LNCaP clone FGC (cell line): ENCODE measurements around the gene PKD1L1.

Source experiments
- DNase-seq: peaks from one replicate; pipeline ENCODE4 v3.0.0-alpha.2; 2011; ENCODE audit warnings: low read depth
- H3K4me3 ChIP-seq: 2 replicates; pipeline ENCODE4 v1.5.1; 2011; ENCODE audit warnings: mild to moderate bottlenecking, low read depth, low read length, control low read depth
- TF ChIP-seq, protein P1 (sequence below): IDR thresholded peaks from 2 replicates; pipeline ENCODE4 v1.5.1; 2012; ENCODE audit warnings: mild to moderate bottlenecking; ENCODE audit not compliant: control insufficient read depth, insufficient read depth; ENCODE audit errors: extremely low read depth

The PKD1L1 gene

DNA sequence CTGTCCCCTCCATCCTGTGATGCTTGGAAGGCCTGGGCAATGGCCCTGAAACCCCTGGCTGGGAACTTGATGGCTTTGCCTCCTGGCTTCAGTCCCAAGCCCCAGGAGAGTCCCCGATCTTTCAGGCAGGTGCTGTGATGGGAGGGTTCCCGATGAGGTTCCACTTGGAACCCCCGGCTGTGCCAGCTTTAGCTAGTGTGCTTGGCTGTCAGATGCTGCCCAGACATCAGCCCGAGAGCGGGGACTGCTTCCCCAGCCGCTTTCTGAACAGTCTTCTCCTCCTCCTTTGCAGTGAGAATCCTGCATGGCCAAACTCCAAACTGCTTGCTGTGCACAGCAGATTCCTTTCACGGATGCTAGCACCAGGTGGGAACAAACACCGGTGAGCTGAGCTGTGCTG lies 58.1 kb downstream of the PKD1L1 start:
- no peak overlapping the region for H3K4me3 ChIP-seq
- TF ChIP-seq, protein P1, sequence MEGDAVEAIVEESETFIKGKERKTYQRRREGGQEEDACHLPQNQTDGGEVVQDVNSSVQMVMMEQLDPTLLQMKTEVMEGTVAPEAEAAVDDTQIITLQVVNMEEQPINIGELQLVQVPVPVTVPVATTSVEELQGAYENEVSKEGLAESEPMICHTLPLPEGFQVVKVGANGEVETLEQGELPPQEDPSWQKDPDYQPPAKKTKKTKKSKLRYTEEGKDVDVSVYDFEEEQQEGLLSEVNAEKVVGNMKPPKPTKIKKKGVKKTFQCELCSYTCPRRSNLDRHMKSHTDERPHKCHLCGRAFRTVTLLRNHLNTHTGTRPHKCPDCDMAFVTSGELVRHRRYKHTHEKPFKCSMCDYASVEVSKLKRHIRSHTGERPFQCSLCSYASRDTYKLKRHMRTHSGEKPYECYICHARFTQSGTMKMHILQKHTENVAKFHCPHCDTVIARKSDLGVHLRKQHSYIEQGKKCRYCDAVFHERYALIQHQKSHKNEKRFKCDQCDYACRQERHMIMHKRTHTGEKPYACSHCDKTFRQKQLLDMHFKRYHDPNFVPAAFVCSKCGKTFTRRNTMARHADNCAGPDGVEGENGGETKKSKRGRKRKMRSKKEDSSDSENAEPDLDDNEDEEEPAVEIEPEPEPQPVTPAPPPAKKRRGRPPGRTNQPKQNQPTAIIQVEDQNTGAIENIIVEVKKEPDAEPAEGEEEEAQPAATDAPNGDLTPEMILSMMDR, result no peak
- no peak for DNase-seq

DNA sequence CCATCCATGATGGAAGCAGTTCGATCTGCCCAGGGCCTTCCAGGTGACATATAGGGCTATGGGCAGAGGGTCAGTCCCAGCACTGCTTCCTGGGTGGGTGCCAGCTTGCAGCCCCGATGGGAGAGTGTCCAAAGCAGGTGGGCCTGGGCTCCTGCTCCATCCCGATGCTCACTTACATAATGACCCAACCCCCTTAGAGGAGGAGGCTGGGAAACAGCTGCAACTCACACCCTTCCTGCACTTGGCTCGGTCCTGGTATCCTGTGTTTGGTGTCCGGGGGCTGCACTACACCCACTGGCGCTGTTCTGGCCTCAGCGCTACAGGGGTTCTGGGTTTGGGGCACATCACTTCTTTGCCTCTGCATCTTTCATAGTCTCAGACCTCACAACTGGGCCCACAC lies 58.5 kb downstream of the PKD1L1 start:
- TF ChIP-seq, protein P1, result no peak
- DNase-seq, result no peak
- no peak overlapping the region for H3K4me3 ChIP-seq

DNA sequence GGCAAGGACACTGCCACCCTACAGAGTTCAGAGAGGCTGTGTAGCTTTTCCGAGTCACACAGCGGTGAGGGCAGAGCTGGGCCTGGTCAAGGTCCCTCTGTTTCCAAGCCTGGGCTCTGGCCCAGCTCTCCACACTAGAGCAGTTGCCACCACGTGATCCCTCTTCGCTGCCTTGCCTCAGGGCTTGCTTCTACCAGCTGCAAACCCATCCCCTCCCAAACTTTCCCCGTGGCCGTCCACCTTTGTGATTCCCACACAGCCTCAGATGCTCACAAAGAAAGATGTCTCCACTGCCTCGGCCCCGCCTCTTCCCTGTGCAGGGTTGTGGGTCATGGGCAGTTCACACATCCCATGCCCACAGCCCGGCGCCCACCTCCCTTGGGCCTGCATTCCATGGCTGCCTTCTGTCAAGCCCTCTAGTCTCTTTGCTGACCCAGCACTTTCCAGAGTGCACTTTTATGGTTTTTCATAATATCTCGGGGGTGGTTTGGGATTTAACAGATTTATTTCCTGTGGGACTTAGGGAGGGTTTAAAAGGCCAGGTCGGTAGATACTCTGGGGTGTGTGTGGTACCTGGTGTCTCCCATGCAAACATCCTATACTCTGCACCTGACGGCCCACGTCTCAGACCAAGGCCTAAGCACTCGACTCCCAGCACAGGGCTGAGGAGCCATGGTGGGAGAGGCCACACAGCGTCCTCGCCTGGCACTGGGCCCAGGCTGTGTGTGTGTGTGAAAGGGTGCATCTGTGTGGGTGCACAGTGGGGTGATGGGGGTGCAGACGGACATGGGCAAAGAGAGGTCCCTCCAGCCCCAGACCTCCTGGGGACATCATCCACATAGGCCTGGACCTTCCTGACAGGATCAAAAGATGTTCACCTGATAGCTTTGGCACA lies 59.6 kb downstream of the PKD1L1 start:
- no peak for DNase-seq
- TF ChIP-seq, protein P1, result no peak

DNA sequence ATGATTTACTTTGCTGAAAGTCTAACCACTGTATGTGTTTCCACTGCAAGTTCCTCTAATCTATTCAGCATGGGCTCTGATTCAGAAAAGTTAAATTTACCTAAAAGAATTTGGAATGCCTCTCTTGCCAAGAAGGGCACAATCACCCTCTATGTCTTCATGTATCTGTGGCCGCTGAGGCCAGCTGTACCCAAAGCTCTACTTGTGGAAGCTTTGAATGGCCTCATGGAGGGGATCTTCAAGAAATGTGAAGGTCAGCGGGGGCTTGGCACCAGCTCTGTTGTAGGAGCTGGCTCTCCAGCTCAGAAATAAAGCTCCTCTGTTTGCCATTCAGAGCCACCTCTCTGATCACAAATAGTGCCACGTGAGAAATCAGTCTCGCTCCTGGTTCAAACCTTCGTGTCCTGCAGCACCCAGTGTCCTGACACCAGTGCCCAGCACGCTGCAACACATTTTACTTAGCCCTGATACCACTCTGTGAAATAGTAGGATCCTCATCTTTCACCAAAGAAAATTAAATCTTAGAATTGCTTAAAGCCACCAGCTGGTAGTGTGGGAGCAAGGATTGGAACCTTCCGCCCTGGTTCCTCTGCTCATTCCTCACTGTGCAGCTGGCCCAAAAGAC lies 61.1 kb downstream of the PKD1L1 start:
- DNase-seq, result no peak
- TF ChIP-seq, protein P1, result no peak
- no peak overlapping the region for H3K4me3 ChIP-seq

More for the DNA sequence above, 59.6 kb downstream of the PKD1L1 start:
- H3K4me3 ChIP-seq, result no peak overlapping the region

DNA sequence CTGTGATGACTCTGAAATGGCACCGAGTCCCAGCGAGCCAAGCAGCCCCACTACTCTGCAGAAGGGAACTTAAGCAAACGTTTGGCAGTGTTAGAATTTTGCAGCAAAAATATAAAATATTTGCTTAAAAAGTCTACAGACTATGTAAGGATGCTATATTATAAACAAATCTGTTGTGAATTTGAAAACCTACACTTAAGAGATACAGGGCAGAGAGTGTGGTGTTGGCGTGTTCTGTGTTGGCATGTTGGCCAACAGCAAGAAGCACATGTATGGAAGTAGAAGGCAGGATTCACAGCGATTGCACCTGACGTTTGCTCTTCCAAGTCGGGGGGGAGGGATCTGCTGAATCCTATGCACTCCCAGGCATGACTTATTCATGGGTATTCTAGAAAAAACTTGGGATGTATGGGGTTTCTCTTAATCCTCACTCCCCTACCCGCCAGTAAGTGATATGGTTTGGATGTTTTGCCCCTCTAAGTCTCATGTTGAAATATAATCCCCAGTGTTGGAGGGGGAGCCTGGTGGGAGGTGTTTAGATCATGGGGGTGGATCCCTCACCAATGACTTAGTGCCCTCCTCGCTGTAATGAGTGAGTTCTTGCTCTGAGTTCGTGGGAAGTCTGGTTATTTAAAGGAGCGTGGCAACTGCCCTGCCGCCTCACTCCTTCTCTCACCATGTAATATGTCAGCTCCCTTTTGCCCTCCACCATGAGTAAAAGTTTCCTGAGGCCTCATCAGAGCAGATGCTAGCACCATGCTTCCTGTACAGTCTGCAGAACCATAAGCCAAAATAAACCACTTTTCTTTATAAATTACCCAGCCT lies 62.1 kb downstream of the PKD1L1 start:
- TF ChIP-seq, protein P1, result no peak
- H3K4me3 ChIP-seq, result no peak overlapping the region
- DNase-seq, result no peak

DNA sequence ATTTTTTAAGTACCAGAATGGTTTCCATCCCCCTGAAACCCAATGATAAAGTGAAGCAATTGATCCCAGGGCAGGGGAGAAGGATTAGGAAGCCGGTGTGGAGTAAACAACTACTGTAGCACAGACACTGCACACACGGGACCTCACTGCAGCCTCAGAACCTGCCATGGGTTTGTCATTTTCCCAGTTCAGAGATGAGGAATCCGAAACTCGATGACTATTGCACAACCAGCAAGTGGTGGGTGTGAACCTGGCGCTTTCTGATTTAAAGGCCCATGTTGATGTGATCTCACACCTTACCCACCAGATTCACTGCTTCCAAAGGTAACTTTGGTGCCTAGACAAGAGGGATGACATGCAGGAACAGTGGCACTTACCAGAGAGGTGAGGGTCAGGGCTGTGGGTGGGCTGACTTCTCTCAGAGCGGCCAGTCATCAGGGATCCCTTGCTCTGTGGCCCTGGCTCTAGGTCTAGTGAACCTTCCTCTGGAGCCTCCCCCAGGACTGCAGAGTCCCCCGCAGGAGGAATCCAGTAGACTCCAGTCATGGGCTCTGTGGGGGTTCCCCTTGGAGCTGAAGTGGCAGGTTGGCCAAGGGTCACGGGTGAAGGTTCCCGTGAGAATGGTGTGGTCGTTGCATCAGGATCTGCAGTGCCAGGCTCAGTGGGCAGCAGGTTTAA lies 62.8 kb downstream of the PKD1L1 start:
- no peak overlapping the region for H3K4me3 ChIP-seq
- DNase-seq, result no peak
- TF ChIP-seq, protein P1, result no peak
